AG04450 (cell line): ENCODE results near the gene TAF3. TPM values are rescaled to one million over a fixed set of nuclear protein-coding genes. Genes with fewer than 3 reads are reported as not detected.

Source experiments
- CTCF ChIA-PET: fragments of 300-600, 350-600 bp; formaldehyde crosslinking; extraction: SDS; loops from one replicate; lab custom pipeline; 2022; ENCODE audit warnings: antibody characterized with exemption, inconsistent platforms; lab: Charles Lee
- POLR2A ChIA-PET: fragments of 350-600 bp; formaldehyde crosslinking; extraction: SDS; loops from one replicate; lab custom pipeline; 2021; ENCODE audit warnings: antibody characterized with exemption, inconsistent platforms; lab: Yijun Ruan, JAX
- DNase-seq: peaks from one replicate; pipeline ENCODE4 v3.0.0-alpha.2; 2011; ENCODE audit warnings: low read depth, low spot score
- H3K27ac ChIP-seq: one replicate; pipeline ENCODE4 v1.5.1; 2012; ENCODE audit warnings: low read depth, low read length, control low read depth
- H3K27me3 ChIP-seq: one replicate; pipeline ENCODE4 v1.6.0; 2012; ENCODE audit warnings: low read length; ENCODE audit not compliant: control insufficient read depth, insufficient read depth
- H3K4me3 ChIP-seq: 2 replicates; pipeline ENCODE4 v1.5.1; 2011; ENCODE audit warnings: mild to moderate bottlenecking, low read depth, low read length, control low read depth
- H3K9me3 ChIP-seq: 2 replicates; pipeline ENCODE4 v1.5.1; 2012; ENCODE audit warnings: low read length; ENCODE audit not compliant: control insufficient read depth, insufficient read depth
- CTCF ChIP-seq: IDR thresholded peaks from 2 replicates; pipeline ENCODE4 v1.5.1; 2011; ENCODE audit warnings: low read depth, low read length, control low read depth, inconsistent platforms
- polyA plus RNA-seq: library from polyadenylated mRNA; depleted of rRNA; stranded (reverse); fragments of >200 nt; gene quantifications from 2 replicates; pipeline ENCODE4 v1.2.3, GENCODE V29; 2011

Gene TAF3
- polyA plus RNA-seq, 1 experiment, result 3.1 TPM

DNA sequence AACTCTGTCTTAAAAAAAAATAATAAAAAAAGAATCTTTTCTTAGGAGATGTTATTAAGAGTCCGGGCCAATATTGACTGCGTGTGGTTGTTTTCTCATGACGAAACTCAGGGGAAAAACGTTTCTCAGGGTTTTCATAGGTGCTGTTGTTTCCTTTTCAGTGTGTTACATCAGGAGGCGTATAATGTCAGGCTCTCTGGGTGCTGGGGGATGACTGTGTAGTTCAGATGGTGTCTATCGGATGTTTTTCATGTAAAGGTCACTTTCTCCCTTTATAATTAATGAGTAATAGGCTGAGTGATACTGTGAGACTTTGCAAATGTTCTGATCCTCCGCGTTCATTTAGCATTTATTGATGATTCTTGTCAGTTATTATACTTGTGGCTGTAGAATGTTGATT, 84.1 kb downstream of the TAF3 start:
- Histone ChIP-seq H3K27me3 (no peaks in the 10 kb centered on the region), H3K9me3 (no peaks in the 10 kb centered on the region), H3K4me3 (no peak overlapping the region), H3K27ac (no peak overlapping the region)
- TF ChIP-seq CTCF, result no peak
- DNase-seq, result no peak
- CTCF ChIA-PET, result no interaction called here
- POLR2A ChIA-PET, result no interaction called here

DNA sequence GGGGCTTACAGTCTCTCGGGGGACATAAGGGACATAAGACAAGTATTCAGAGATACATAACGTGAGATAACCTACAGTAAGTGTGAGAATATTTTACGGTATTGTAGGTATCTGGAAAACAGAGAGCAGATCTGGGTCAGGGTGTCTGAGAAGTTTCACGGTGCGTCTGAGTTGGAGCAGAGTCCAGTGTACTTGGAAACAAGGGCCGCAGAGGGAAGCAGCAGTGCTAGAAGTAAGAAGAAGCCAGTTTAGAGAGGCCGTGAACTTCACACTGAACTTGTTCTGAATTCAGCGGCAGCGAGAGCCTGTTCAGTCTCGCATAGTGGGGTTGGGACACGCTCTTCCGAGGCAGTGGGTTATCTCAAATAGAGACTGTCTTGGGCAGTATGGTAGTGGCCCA, 85.5 kb downstream of the TAF3 start:
- Histone ChIP-seq H3K27me3 (no peaks in the 10 kb centered on the region), H3K27ac (no peak overlapping the region), H3K4me3 (no peak overlapping the region), H3K9me3 (no peaks in the 10 kb centered on the region)
- ChIA-PET POLR2A (no interaction called here), CTCF (no interaction called here)
- no peak for DNase-seq
- TF ChIP-seq CTCF, result no peak

DNA sequence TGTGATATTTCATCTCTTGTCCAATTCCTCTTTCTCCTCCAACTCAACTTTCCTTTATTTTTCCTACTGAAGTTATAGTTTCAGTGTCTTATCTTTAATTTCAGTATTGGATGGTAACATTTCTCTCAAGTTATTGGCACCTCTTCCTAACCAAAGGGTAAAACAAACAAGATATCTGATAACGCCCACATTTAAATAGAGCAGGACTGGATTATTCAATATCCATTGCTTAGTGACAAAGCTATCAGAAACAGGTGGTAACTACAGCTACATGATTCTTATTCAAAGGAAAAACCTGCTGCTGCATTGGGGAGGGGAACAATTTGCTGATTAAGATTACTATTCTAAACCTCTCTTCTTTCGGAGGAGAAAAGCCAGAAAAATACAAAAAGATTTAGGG, 87.8 kb downstream of the TAF3 start:
- Histone ChIP-seq H3K4me3 (no peak overlapping the region), H3K27me3 (no peaks in the 10 kb centered on the region), H3K27ac (no peak overlapping the region), H3K9me3 (no peaks in the 10 kb centered on the region)
- ChIA-PET POLR2A (no interaction called here), CTCF (no interaction called here)
- DNase-seq, result no peak
- no peak for TF ChIP-seq CTCF

DNA sequence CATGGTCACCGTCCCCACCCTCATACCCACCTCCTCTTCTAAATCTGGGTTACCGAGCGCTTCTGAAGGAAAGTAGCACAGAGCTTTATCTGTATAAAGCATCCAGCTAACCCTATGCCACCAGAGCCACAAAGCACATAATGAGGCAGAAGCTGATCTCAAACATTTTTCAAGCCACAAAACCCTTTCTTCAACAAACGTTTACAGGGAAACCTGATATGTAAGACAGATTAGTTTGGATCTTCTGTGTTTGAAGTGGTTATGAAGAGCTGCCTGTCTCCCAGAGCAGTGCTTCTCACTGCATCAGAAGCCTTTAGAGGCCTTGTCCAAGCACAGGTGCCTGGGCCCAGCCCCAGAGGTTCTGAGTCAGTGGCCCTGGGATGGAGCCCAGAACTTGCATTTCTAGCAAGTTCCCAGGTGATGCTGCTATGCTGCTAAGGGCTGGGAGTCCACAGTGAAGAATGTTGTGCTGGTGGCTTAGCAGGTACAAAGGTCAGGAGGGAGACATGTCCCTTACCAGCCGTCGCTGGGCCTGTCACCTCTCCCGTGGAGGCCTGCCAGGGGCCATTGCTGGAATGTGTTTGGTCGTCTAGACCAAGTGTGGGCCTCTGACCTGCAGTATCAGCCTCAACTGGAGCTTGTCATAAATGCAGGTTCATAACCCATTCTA, 90.4 kb downstream of the TAF3 start:
- ChIA-PET CTCF (no interaction called here), POLR2A (no interaction called here)
- no peak for DNase-seq
- TF ChIP-seq CTCF, result no peak
- Histone ChIP-seq H3K27ac (no peak overlapping the region), H3K9me3 (no peaks in the 10 kb centered on the region), H3K4me3 (no peak overlapping the region), H3K27me3 (no peaks in the 10 kb centered on the region)

GRCh38 chr10:7913126-7913872, 95.0 kb downstream of the TAF3 start:
- no peak overlapping the region for H3K27ac ChIP-seq
- no peaks in the 10 kb centered on the region for H3K27me3 ChIP-seq
- CTCF ChIA-PET, result interaction anchor here (0.5 to 0.8 kb wide), 3 partner anchors 15 to 151 kb away, joined by 3 to 5 read pairs (median 3); no protein-coding TSS in a partner anchor
- DNase-seq, result no peak
- no peak for TF ChIP-seq CTCF
- no peak overlapping the region for H3K4me3 ChIP-seq
- H3K9me3 ChIP-seq, result no peaks in the 10 kb centered on the region
- POLR2A ChIA-PET, result no interaction called here
